ENCODE data around the gene SPSB3.

Gene SPSB3

GRCh38 chr16:1788095-1788707, 5.8 kb upstream of the SPSB3 start:
- DNase-seq: no peak

DNA sequence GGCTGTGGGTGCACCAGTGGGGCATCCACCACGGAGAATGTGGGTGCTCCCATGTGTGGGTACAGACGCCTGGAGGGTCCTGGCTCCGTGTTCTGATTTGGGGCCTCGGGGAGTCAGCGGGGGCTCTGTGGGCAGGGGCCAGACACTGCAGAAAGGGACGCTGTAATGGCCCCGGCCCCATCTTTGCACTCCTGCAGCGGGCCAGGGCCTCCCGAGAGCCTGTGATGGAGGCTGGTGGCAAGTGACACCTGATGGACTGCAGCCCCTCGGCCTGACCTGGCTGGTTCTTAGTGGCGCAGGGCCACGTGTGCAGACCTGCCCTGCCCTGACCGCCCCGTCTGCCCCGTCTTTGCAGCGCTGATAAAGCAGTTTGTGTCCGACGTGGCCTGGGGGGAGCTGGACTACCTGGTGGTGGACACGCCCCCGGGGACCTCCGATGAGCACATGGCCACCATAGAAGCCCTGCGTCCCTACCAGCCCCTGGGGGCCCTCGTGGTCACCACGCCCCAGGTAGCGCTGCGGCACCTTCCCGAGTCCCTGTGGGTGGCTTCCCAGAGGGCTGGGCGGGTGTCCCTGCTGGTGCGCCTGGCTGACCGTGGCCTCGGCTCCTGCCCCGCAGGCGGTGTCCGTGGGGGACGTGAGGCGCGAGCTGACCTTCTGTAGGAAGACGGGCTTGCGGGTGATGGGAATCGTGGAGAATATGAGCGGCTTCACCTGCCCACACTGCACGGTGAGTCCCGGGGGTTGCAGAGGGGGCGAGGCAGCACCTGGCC, 5.1 kb upstream of the SPSB3 start:
- DNase-seq: no peak

- DNase-seq: no peak
These were observed 4.6 kb upstream of the SPSB3 start for GRCh38 chr16:1787056-1787321.

DNA sequence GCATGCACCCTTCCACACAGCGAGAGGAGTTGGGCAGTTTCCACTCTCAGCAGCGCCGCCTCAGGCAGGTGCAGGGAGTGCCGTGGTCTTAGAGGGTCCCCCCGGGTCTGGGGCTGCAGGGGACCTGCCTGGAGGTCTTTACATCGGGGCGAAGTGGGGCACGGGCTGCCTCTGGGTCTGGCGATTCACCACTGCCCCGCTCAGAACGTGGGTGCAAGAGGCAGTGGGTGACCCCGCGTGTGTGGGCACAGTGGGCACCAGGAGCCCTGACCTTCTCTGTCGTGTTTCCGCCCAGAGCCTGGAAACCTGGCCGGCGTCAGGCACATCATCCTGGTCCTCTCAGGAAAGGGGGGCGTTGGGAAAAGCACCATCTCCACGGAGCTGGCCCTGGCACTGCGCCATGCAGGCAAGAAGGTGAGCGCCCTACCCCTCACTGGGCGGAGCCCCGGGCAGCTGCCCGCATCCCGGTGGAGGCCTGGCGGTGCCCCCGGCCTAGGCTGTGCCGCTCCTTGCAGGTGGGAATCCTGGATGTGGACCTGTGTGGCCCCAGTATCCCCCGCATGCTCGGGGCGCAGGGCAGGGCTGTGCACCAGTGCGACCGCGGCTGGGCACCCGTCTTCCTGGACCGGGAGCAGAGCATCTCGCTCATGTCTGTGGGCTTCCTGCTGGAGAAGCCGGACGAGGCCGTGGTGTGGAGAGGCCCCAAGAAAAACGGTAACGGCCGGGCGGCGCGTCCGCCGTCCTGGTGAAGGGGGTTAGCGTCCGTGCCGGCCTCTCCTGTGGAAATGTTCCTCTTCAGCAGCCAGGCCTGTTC, 4.1 kb upstream of the SPSB3 start:
- DNase-seq: no peak

DNA sequence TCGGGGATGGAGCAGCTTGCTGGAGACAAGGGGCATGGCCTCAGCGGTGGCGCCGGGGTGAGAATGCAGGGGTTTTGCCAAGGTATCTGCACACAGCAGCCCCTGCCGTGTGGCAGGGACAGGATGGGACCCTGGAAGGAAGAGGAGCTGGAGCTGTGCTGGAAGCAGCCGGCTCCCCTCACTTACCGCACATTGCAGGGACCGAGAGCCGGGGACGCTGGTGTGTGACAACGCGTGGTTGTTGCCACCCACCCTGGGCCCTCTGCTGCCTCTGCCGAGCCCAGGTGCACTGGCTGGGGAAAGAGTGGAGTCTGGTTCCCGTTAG, 3.4 kb upstream of the SPSB3 start:
- no peak for DNase-seq

GRCh38 chr16:1784977-1785845, 2.8 kb upstream of the SPSB3 start:
- DNase-seq: no peak

DNA sequence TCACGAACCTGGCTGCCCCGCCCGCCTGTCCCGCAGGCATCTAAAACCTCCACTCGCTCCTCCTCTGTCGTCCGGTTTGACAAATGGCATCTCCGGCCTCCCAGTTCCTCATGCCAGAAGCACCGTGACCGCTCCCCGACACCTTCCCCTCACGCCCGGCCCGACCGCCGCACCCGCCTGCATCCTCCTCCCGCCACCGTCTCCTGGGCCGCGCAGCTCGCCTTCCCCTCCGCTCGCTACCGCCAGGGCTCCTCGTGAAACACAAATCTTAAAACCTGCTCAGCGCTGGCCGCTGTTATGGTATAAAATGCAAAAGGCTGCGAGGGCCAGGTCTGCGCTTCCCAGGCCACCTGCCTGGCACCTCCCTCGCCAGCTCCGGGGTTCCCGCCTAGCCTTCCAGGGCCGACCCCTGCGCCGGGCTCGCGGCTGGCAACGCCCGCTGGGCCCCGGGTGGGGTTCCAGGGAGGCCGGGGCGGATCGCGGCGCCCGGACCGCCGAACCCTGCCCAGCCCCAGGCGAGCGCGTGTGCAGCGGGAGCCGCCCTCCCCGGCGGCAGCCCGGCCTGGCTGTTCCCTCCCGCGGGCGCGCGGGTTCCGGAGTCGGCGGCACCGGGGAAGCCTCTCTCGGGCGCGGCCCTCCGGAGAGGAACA, 488 bp downstream of the SPSB3 start:
- peak; percentile 31 for DNase-seq

- no peak for DNase-seq
These were observed 1.1 kb downstream of the SPSB3 start for GRCh38 chr16:1781254-1781653.

- no peak for DNase-seq
These were observed 1.7 kb downstream of the SPSB3 start for GRCh38 chr16:1780677-1781072.

DNA sequence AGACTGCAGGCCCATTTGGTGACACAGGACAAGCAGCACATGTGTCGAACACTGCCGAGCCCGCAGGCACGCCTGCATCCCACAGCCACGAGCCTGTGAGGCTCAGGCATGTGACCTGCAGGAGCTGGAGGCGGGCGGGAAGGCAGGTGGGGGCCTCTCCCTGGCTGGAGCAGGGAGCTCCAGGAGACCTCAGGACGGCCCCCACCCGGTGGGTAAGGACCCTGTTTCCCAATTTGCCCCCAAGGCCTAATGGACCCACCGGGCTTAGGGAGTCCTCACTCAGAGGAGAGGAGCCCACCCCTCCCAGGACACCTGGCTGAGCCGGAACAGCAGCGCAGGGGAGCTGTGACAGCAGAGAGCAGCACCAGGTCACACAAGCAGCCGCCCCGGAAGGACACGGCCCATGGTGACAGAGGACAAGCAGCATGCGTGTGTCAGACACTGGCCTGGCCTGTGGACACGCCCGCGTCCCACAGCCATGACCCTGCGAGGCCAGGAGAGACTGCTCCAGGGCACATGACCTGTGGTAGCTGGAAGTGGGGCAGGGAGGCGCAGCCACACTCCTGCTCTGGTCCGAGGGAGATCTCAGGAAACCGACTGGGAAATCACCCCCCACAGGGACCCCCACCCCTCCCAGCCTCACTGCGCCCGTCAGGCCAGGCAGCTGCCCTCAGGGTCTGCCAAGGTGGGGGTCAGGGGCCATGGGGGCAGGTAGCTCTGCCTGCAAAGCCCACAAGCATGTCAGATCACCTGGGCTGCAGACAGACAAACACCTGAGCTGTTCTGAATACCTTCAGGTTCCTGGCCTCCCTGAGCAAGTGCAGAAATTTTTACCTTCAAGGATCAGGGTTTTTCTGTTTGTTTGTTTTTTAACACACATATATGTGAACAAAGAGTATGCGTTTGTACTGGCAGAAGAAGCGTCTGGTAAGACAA, 2.4 kb downstream of the SPSB3 start:
- no peak for DNase-seq

DNA sequence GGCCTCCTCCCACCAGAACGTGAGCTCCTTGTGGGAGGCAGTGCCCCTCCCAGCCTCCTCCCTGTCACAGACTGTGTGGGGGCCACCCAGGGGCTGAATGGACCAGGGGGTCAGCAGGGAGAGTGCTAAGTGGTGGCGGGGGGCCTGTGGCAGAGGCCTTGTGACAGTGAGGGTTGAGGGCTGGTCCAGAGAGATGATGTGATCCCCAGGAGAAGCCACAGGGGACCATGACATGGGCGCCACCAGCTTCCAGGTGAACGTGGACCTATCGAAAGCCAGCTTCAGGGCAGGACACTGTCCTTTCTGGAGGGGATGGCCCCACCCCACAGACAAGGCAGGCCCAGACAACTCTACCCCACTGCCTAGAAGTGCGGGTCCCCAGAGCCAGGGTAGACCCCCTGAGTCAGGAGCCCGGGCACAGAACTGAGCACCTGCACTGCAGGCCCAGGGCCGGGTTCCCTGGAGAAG, 3.1 kb downstream of the SPSB3 start:
- DNase-seq: no peak

GRCh38 chr16:1778200-1779179, 3.9 kb downstream of the SPSB3 start:
- DNase-seq: no peak

- DNase-seq: no peak
These were observed 4.8 kb downstream of the SPSB3 start for GRCh38 chr16:1777375-1778199.

DNA sequence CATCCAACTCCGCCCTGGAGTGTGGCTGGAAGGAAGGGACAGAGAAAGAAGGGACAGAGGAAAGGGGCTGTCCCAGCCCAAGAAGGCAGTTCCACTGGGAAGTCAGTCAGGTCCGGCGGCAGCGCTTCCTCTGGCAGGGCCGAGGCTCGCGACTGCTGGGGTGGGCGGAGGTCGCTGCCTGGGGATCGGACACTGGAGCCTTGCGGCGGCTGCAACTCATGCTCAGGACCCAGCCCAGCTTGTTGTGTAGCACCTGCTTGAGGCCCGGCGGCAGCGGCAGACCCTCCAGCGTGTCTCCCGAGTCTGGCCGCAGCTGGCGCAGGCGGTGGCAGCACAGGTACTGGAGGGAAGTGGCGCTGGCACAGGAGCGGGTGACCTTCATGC, 5.4 kb downstream of the SPSB3 start:
- DNase-seq: no peak

DNA sequence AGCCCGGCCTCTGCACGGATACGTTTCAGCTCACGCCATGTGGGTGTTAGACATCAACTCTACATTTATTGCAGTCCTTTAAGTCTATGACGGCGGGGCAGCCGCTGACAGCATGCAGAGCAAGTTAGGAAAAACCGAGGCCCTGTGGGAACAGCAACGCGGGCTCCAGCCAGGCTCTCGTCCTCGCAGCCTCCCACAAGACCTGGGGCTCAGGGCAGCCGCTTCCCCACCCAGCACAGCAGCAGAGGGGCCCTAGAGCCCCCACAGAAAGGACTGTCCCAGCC, 5.8 kb downstream of the SPSB3 start:
- DNase-seq: no peak

GRCh38 chr16:1775846-1776671, 6.3 kb downstream of the SPSB3 start:
- no peak for DNase-seq

DNA sequence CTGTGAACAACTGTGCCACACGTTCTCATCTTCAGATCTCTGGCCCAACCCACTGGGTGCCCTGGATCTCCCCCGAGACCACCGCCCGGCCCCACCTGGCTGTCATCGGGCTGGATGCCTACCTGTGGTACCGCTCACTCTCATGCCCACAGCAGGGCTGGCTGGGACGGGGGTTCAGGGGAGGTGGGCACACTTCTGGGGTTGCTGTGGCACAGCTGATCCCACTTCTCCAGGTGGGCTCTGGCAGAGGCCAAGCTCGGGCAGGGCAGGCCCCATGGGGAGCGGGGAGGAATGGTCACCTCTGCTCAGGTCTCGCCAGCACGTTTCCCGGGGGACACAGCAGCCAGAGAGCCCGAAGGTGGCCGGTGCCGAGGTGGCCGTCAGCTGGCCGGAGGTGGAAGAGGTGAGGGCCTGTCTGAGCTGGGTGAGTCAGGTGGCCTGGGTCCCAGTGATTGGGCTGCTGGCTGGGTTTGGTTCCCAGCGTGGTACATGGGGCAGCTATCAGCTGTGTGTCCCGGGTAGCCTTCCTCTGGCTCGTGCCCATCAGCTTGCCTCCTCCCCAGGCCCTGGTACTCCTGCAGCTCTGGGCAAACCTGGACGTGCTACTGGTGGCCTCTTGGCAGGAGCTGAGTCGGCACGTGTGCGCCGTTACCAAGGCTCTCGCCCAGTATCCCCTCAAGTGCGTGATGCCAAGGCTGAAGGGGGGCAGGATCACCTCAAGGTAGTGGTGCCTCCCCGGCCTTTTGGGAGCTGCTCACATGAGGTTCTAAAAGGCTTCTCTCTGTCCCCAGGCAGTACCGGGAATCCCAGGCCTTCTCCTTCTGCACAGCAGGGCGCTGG, 7.1 kb downstream of the SPSB3 start:
- DNase-seq: no peak

GRCh38 chr16:1774448-1774780, 8.0 kb downstream of the SPSB3 start:
- no peak for DNase-seq
